Activated gamma-delta T cell treated with Interleukin-2 at 50 U/mL for 16 hours (primary cell): ENCODE data around the gene CAT.
"Not testable (repeated sequence)": the region's sequence is repeated elsewhere in the genome, so short reads cannot be mapped to it uniquely, and the experiment has no call there.

Source experiments
- DNase-seq: peaks from one replicate; pipeline ENCODE4 v3.0.0-alpha.2; 2020

The CAT gene

DNA sequence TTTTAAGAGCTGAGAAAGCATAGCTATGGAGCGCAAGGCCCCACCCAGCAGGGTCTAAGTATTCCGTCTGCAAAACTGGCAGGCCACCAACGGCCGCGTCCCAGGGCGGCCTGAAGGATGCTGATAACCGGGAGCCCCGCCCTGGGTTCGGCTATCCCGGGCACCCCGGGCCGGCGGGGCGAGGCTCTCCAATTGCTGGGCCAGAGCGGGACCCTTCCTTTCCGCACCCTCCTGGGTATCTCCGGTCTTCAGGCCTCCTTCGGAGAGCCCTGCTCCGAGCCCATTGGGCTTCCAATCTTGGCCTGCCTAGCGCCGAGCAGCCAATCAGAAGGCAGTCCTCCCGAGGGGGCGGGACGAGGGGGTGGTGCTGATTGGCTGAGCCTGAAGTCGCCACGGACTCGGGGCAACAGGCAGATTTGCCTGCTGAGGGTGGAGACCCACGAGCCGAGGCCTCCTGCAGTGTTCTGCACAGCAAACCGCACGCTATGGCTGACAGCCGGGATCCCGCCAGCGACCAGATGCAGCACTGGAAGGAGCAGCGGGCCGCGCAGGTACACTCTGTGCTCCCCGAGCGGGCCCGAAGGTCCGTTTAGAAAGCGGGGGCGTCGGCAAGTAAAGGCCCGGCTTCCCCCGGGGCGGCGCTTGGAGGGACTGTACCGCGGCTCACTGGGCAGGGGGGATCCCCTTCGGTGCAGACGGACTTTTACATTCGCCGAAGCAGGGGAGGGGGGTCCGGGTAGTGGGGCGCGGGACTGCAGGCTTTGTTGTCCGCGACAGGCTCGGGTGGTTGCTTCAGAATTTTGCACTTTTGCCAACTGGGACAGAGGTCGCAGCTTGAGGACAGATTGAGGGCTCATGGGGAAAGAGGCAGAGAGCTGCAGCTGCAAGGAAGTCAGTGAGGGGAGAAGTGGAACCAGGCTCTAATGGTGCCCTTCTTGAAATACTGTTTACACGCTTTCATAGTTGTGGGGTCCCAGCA lies at the start of gene CAT:
CAT (plus strand) TSS at position 406 of the 979 bp plus-strand sequence; CDS start at position 486, 80 bp downstream.
- peak; percentile 97 for DNase-seq

DNA sequence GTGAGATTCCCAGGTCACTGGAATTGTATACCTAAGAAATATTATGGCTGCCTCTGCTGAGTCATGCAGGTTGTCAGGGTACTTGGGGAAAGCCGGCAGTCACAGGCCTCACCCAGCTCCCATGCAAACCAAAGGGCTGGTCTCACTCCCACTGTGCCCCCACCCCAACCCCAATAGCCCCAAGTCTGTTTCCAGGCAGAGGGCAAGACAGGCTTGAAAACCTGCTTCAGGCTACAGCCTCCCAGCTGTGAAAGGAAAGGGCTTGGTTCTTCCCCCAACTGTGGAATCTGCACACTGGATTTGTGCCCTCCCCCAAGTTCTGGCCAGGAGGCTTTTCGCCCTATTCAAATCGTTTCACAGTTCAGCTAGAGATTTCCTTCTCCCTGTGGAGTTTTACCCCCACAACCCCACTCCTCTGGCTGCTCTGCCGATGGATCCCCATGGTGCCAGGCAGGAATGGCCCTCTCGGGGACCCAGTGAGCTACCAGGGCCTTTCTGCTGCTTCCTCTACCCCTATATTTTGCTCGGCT lies 43.9 kb upstream of the CAT start:
- no peak for DNase-seq

DNA sequence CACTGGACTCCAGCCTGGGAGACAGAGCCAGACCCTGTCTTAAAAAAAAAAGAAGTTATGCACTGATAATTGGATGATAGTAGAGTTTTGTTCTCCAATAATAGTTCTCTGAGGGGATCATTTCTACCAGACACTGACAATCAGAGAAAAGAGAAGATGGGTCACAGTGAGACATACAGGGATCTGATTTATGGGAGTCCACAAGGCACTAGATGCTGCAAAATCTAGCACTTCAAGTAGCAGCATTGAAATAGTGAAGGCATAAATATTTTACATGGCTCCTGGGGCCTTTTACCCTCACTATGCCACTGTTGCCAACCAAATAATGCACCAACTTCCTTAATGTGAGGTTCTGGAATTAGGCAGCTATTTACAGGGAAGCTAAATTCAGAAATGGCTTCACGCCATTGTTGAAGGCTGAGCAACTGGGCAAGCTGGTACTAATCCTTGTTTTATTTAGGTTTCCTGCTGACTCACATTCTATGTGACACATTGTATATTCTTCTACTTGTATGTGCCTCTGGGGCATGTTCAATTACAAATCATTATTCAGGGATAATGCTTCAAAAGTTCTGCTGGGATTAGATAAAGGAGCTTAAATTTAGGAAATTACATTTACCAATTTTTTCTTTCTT lies 42.7 kb upstream of the CAT start:
- no peak for DNase-seq

DNA sequence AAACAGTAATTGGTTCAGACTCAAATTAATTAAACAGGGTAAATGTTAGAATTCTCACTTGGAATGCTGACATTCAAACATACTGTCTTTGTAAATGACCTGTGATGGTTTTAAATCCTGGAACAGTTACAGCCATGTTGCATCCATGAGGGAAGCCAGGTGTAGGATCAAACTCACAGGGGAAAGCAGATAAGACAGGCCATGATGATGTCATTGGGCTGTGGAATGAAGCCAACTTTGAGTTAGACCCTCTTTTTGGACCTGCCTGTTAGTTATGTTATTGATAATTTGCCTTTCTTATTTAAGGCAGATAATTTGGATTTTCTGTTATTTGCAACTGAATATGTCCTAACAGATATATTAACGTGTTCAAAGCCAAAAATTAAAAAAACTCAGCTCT lies 41.6 kb upstream of the CAT start:
- DNase-seq: no peak

DNA sequence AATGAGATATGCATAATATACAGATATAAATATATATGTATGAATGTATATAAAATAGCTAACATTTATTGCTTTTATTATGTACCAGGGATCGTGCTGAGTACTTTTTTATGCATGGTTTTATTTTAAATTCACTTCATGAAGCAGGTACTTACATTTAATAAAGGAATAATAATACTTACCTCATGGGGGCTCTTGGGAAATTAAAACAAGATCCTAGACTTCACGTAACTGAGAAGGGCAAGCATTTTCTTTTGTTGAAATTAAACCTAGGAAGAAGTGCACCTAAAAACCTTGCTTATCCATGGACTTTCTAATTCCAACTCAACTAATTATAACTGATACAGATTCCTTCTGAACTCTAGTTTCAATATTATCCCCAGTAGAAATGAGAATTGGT lies 40.9 kb upstream of the CAT start:
- DNase-seq: no peak

DNA sequence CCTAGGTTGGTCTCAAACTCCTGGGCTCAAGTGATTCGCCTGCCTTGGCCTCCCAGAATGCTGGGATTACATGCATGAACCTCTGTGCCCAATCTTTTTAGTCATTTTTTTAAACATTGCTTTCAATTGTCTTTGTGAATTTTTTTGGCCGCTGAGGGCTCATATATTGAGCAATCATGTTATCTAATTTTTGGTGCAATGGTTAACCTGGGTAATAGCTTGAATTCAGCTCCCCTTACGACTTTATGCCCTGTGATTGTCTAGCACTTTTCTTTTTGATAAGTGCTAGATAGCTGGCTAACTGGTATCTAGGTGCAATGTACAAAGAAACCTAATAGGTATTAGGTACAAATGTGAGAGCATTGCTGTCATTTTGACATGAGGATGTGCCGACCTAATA lies 35.3 kb upstream of the CAT start:
- DNase-seq: no peak

DNA sequence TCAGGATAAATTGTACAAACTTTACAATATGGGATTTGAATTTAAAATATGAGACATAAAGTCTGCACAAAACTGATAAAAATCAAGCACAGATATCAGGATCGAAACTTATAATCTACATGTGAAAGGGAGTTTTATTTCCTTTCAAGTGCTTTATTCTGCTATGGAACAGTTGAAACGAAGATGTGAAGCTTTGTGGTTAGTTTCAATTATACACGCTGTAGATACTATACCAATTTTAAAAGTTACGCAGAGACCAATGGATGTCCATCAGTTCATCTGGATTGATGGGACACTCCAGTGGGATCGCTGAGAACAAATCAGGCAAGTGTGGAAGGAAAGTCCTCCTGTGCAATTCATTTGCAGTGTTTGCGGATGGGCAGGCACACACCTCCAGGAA lies 34.5 kb upstream of the CAT start:
- no peak for DNase-seq

DNA sequence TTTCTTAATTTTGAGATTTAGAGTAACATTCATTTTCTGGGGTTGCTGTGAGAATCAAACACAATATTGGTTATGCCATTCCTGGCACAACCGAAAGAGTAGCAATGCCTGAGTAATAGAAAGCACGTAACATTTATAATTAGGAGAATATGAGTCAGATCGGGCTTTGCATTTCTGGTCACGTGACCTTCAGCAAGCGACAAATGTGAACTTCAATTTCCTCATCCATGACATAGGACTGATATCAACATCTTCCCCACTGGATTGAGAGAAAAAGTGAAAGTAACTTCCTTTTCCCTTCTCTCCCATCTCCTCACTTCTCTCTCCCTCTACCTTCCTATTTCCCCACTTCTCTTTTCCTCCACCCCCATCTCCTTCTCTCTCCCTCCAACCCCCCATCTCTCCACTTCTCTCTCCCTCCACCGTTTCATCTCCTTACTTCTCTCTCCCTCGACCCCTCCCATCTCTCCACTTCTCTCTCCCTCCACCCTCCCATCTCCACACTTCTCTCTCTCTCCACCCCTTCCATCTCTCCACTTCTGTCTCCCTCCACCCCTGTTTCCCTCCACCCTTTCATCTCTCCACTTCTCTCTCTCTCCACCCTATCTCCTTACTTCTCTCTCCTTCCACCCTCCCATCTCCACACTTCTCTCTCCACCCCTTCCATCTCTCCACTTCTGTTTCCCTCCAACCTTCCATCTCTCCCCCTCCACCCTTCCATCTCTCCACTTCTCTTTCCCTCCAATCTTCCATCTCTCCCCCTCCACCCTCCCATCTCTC lies 33.5 kb upstream of the CAT start:
- no peak for DNase-seq

DNA sequence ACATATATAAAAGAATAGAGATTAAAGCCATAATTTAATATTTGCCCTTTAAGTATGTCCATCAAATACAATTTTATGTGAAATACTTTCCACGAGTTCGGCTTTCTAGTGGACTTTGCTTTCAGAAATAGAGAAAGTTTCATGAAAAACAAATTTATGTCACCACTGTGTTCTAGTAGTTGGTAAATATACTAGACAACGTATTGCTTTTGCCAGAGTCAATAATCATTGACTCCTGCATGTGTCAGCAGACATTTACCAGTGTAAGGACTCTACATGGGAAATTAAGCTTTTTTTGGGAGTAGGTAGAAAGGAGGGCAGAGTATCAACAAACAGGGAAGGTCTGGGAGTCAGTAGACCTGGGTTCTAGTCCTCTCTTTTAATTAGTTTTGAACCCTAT lies 32.3 kb upstream of the CAT start:
- DNase-seq: no peak

DNA sequence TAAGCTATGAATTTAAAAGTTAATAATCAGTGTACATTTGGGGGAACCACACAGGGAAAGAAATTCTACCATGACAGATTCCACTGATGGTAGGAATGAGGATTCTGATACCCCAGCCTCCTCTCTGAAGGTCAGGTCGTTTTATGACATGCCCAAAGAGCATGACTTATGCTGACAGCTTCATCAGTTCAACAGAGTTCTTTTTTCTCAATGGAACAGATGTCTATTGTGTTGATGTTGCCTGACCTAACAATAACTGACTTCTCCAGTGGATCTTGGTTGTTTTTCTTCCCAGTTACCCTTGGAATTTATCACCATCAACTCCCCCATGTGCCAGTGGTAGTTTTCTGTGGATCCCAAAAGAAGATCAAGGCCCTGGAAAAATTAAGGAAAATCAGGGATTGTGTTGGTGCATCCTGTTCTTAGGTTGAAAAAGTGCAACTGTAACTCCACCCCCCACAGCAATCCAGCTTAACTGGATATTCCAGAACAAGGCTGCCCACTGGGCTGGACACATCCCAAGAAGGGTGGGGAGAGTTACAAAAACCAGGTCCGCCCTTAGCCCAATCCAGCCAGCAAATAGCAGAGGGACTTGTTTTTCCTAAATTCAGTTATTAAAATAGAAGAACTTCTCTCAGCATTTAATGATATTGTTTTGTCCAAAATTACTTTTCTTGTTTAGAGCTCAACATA lies 31.5 kb upstream of the CAT start:
- no peak for DNase-seq

DNA sequence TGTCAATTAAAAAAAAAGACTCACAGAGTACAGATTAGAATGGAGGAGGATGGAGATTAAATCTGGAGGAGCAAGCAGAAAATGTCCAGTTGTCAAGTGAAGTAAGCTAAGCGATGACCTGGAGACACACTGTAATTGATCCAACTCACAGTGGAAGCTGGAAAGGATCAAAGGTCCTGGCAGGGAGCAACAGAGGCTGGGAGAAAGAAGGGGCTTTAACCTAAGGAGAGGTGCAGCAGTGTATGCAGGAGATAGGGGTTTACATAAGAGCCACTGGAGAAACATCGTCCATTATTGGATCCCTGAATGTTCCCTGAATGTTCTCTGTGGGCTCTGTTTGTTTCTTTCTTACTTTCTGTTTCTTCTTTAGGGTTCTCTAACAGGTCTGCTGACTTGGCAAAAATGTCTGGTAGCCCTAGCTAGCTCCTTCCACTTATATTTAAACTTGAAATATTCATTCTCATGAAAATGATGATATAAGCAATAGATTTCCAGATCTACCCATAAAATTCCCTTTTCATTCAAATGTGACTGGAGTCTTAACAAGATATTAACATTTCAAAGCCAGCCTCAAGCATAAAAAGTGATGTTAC lies 30.1 kb upstream of the CAT start:
- DNase-seq: no peak

DNA sequence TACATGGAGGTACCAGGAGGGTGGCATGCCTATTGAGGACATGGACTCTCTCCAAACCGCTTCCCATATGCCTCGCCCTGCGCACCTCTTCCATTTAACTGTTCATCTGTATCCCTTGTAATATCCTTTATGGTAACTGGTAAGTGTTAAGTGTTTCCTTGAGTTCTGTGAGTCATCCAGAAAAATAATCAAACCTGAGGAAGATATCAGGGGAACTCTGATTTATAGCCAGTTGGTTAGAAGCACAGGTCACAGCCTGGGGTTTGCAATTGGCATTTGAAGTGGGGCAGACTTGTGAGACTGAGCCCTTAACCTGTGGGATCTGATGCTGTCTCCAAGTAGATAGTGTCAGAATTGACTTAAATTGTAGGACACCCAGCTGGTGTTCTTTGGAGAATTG lies 27.6 kb upstream of the CAT start:
- no peak for DNase-seq

DNA sequence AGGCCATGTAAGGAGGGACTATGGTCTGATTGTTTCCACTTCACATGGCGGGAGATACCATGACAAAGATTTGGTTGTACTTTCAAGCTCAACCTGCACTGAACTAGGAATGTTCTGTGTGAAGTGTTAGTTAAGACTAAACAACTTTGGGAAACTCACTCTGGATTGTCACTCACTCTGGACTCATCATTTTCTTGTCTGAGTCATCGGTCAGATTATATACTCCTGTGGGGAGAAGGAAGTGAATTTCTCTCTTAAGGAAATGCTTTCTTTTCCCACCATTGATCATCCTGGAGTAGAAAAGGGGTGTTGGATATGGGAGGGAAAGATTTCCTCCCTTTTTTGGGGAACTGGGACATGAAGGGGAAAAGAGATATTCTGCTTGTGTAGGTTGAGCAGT lies 26.9 kb upstream of the CAT start:
- no peak for DNase-seq

DNA sequence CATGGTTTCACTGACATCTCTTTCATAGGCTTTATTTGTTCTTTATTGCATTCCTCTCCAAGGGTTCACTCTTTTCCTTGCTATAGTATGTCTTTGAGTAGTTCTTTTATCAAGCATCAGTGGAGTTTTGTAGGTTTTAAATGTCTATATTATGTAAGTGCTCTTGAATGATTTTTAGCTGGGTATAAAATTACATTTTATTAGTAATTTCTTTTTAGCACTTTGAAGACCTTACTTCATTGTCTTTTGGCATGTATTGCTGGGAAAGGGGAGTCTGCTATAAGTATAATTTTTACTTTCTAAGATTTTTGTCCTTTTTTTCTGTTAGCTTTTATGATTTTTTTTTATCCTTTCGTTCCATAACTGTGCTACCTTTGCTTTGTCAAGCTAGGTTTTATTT lies 25.5 kb upstream of the CAT start:
- DNase-seq: no peak

DNA sequence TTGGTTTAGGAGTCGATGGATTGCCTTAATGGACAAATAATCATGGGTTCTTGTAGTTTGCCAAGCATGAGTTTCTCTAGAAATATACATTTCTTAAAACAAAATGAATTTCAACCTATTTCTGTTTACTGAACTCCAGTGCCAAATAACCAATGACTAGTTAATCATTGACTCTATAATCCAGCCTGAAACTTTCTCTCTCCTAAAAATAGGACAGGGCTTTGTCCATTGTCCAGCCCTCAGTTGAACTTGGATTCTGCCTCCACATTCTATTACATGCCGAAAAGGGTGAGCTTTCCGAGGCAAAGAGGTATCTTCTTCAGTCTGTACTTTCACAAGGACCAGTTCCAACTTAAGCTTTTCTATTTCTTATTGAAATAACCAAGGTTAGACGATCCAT lies 23.2 kb upstream of the CAT start:
- no peak for DNase-seq

DNA sequence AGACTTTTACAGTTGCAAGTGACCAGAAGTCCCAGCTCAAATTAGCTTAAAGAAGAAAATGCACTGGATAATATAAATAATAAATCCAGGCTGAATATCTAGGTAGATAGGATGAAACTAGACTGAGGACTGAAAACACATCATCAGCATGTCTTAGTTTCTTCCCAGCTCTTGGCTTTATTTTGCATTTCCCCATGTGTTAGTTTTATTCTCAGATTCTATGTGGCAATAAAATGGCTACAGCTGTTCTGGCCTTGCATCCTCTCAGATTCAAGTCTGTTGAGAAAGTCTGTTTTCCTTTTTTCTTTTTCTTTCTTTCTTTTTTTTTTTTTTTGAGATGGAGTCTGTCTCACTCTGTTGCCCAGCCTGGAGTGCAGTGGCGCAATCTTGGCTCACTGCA lies 22.6 kb upstream of the CAT start:
- no peak for DNase-seq

DNA sequence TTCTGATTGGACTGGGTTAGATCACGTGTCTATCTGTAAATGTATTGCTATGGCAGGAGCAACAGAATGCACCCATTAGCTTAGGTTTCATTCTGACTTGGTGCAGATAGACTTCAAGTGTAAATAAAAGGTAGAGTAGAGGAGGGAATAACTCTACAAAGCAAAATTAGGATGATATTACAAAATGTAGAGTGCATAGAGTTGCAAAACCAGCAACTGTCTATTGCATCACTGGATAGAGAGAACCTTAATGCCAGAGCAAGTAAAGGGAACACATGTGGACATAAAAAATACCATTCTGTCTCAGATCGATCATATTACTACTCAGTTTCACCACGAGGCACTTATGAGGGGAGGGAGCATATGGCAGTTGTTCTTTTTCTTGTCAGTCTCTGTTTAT lies 22.0 kb upstream of the CAT start:
- no peak for DNase-seq

DNA sequence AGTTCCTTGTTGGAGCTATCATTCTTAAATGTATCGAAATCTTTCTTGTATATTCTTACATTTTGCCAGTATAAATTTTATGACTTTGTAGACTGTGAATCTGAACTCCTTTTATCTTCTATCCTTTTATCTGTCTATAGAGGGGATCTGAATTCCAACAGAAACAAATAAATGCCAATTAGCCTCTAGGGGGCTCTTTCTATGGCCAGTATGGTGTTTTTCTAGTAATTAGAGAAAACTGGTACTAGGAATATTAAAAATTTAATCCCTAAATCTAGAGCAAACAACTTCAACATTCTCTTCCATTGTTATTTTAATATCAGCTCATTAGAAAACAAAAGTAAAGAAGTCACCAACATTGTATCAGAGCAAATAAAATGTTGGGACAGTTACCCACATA lies 21.5 kb upstream of the CAT start:
- DNase-seq: no peak

DNA sequence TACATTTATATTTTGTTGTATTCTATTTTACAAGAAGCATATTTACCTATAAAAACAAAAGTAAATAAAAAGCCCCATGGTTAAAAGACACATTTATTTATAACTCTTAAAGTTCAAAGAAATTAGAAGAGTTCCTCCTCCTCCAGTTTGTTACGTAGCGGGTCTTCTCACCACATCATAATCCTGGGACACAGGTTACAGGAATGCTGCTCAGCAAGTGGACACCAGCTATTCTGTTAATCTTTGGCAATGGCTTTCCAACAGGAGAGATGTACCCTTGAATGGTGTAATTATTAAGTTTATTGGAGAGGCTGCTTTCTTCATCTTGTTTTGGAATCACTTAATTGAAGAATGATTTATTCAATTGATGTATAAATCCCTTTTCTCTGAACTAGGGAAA lies 19.6 kb upstream of the CAT start:
- no peak for DNase-seq

DNA sequence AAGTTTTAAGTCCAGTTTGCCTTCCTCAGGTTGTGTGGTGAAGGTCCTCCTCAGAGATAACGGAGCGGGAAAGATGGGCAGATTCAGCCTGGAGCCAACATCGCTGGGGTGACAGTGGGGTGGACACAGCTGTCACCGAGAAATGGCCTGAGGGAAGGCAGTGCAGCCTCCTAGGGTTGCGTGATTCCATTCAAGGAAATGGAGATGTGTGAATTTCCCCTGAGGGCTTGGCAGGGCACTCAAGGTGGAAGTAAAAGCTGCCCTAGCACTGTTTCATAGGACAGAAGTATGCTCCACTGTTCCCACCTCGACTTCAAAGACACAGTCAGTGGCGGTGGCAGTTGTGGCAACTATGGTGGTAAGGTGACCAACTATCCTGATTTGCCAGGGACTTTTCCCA lies 15.4 kb upstream of the CAT start:
- DNase-seq: no peak

DNA sequence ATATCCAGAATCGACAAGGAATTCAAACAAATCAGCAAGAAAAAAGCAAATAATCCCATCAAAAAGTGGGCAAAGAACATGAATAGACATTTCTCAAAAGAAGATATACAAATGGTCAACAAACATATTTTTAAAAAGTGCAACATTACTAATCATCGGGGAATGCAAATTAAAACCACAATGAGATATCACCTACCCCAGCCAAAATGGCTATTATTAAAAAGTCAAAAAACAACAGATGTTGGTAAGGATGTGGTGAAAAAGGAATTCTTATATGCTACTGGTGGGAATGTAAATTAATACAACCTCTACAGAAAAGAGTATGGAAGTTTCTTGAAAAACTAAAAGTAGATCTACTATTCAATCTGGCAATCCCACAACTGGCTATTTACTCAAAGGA lies 13.9 kb upstream of the CAT start:
- not testable (repeated sequence) for DNase-seq

DNA sequence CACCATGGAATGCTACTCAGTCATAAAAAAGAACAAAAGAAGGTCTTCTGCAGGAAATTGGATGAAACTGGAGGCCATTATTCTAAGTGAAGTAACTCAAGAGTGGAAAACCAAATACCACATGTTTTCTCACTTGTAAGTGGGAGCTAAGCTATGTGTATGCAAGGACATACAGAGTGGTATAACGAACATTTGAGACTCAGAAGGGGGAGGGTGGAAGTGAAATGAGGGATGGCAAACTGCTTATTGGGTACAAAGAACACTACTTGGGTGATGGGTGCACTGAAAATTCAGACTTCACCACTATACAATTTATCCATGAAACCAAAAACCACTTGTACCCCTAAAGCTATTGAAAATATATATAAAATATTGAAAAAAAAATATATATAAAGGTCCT lies 13.4 kb upstream of the CAT start:
- no peak for DNase-seq
